C4-2B (cell line): Measurements from ENCODE around the gene NLRX1.
"Not testable (repeated sequence)": the region's sequence is repeated elsewhere in the genome, so short reads cannot be mapped to it uniquely, and the experiment has no call there.

ENCODE experiments used
- H3K27ac ChIP-seq: fragments of 450-650 bp; 2 replicates; pipeline ENCODE4 v1.5.1; 2017
- ZFX ChIP-seq: fragments of 450-650 bp; IDR thresholded peaks from 2 replicates; pipeline ENCODE4 v1.6.1; 2017
- TF ChIP-seq, protein P1 (sequence below): fragments of 450-650 bp; conservative IDR thresholded peaks from 2 replicates; pipeline ENCODE4 v1.5.1; 2017; ENCODE audit warnings: mild to moderate bottlenecking

The NLRX1 gene

DNA sequence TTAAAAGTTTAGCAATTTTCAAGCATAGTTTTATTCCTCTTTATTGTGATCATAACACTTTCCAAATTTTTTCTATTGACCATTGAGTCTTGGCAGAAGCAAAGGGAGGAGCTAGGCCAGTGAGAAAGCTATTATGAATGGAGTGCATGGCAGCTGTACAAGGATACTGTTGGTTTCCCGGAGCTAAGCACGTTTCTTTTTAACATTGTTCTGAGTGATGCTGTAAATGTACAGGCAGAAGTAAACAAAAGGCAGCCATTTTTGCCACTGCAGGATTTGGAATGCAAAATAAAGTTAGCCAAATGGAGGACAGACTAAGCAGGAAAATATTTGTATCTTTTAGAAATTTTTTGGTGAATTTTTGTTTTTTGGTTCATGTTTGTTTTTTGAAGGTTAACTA, 53.8 kb downstream of the NLRX1 start:
- TF ChIP-seq, protein P1, sequence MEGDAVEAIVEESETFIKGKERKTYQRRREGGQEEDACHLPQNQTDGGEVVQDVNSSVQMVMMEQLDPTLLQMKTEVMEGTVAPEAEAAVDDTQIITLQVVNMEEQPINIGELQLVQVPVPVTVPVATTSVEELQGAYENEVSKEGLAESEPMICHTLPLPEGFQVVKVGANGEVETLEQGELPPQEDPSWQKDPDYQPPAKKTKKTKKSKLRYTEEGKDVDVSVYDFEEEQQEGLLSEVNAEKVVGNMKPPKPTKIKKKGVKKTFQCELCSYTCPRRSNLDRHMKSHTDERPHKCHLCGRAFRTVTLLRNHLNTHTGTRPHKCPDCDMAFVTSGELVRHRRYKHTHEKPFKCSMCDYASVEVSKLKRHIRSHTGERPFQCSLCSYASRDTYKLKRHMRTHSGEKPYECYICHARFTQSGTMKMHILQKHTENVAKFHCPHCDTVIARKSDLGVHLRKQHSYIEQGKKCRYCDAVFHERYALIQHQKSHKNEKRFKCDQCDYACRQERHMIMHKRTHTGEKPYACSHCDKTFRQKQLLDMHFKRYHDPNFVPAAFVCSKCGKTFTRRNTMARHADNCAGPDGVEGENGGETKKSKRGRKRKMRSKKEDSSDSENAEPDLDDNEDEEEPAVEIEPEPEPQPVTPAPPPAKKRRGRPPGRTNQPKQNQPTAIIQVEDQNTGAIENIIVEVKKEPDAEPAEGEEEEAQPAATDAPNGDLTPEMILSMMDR: no peak
- TF ChIP-seq ZFX: no peak
- H3K27ac ChIP-seq: no peak overlapping the region

DNA sequence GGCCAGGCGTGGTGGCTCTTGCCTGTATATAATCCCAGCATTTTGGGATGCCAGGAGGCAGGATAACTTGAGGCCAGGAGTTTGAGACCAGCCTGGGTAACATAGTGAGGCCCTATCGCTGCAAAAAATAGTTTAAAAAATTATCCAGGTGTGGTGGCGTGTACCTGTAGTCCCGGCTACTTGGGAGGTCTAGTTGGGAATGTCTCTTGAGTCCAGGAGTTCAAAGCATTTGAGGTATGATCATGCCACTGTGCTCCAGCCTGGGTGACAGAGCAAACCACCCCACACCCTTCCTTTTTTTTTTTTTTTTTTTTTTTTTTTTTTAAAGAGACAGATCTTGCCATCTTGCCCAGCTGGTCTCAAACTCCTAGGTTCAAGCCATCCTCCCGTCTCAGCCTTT, 54.4 kb downstream of the NLRX1 start:
- TF ChIP-seq ZFX: no peak
- TF ChIP-seq, protein P1: no peak
- no peak overlapping the region for H3K27ac ChIP-seq

DNA sequence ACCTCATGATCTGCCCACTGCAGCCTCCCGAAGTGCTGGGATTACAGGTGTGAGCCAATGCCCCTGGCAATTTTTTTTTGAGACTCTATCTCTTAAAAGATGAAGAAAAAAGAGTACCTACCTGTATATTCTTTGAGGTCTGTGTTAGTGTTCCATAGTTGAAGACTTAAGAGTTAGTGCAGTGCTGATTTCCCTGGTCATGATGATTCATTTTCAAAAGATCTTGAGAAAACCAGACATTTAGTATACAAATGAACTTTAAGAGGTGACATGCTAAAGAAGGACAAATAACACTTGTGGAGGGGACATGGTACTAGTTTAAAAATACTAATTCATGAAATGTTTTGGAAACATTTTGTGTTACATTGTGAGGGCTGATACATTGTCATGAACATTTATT, 55.3 kb downstream of the NLRX1 start:
- no peak overlapping the region for H3K27ac ChIP-seq
- no peak for TF ChIP-seq ZFX
- TF ChIP-seq, protein P1: no peak

DNA sequence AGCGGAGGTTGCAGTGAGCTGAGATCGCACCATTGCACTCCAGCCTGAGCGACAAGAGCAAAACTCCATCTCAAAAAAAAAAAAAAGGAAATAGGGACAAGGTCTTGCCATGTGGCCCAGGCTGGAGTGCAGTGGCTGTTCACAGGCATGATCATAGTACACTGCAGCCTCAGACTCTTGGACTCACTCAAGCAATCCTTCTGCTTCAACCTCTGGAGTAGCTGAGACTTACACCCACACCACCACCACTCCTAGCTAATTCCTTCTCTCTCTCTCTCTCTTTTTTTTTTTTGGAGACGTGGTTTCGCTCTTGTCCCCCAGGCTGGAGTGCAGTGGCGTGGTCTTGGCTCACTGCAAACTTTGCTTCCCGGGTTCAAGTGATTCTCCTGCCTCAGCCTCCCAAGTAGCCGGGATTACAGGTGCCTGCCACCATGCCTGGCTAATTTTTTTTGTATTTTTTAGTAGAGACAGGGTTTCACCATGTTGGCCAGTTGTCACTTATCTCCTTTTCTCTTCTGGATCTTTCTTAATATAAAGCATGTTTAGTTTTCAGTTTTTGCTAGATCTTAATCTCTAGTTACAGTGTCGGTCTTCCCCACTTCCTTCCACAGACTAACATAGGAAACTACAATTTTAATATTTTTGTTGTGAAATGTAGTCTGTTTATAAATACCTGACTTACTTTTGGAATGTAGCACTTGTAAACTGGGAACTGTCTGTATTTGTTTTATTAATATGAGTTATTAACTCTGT, 60.2 kb downstream of the NLRX1 start:
- H3K27ac ChIP-seq: not testable (repeated sequence)

DNA sequence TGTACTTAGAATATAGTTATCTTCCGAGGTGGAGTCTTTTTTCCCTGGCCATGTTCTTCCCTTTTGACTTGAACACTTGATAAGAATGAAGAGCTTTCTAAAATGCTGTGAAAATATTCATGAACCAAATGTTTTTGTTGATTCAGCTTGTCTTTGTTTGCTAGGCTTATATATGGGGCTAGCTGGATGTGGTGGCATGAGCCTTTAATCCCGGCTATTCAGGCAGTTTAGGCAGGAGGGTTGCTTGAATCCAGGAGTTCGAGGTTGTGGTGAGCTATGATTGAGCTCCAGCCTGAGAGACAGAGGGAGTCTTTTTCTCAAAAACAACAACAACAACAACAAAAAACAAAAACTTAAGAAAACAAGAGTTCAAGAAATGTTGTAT, 60.8 kb downstream of the NLRX1 start:
- no peak for TF ChIP-seq ZFX
- TF ChIP-seq, protein P1: no peak
- H3K27ac ChIP-seq: peak overlapping the region; percentile 8; the same call in 1 of the 2 replicates

DNA sequence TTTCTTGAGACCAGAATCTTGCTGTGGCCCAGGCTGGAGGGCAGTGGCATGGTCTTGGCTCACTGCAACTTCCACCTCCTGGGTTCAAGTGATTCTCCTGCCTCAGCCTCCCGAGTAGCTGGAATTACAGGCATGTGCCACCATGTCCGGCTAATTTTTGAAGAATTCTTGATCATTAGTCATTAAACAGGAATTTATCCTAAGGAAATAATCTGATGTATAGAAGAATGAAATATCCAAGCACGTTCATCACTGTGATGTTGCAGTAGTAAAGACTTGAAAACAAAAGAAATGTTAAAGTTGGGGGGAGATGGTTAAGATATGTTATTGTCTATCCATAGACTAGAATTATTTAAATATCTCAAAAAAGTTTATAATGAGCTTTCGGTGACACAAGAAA, 61.2 kb downstream of the NLRX1 start:
- H3K27ac ChIP-seq: peak overlapping the region; percentile 32; the same call in 1 of the 2 replicates
- TF ChIP-seq, protein P1: no peak
- TF ChIP-seq ZFX: no peak
